ENCODE measurements around the gene USP21. TPM values are rescaled to one million over a fixed set of nuclear protein-coding genes. Genes with fewer than 3 reads are reported as not detected.
A peak's percentile ranks its signal among the peaks of the same experiment; 100 is the strongest.

The USP21 gene
- total and polyA plus RNA-seq, 9 of the 15 experiments (the other 6 are each of a cell fraction or from before 2014, with no cell fraction given), result 4.9 to 52.4 (median 21.6) TPM

- TF ChIP-seq ELF1 (tag; IDR thresholded peaks at IDR 0.05), result peak; percentile 48; the same call in 1 of the 2 replicates
- TF ChIP-seq THRA (IDR thresholded peaks at IDR 0.05), result no peak
- TF ChIP-seq ZNF584 (CRISPR knock-in tag; IDR thresholded peaks at IDR 0.05; ENCODE audit: low read depth), result no peak
- no peak for TF ChIP-seq LCOR (CRISPR knock-in tag; IDR thresholded peaks at IDR 0.05)
Measured at GRCh38 chr1:161119092-161119903, 40.0 kb upstream of the USP21 start (continued).

GRCh38 chr1:161121042-161121650 lies 38.2 kb upstream of the USP21 start:
- Histone ChIP-seq H3K4me3 (no peak overlapping the region), H3K9me3 (replicated peaks; ENCODE audit: control insufficient read depth, insufficient read depth, low read depth, low read length) (no peaks in the 10 kb centered on the region), H3K27ac (ENCODE audit: extremely low read depth, low read depth, low read length) (peak overlapping the region; percentile 2; the same call in 1 of the 3 replicates), H3K36me3 (ENCODE audit: control insufficient read depth, insufficient read depth, low read length) (peaks cover 67% of the 10 kb centered on the region), H3K79me2 (ENCODE audit: control insufficient read depth, insufficient read depth, low read length) (peaks cover 46% of the 10 kb centered on the region), H3K9ac (ENCODE audit: insufficient read depth in 1 of 2, low read depth in 2 of 2, low read length in 2 of 2) (no peak overlapping the region; a peak in 1 of 4 replicates), H3K27me3 (ENCODE audit: control insufficient read depth in 2 of 2, insufficient read depth in 2 of 2, low read length in 2 of 2) (no peaks in the 10 kb centered on the region; a peak in 1 of 5 replicates), H2AFZ (ENCODE audit: low read depth, low read length) (no peak overlapping the region), H3K4me1 (replicated peaks in 1 of 2; ENCODE audit: control insufficient read depth in 2 of 2, insufficient read depth in 2 of 2, low read length in 2 of 2) (peaks cover 24 to 28% of the 10 kb centered on the region in 2 experiments), H3K4me2 (ENCODE audit: insufficient read depth, low read length) (no peak overlapping the region), H3K9me1 (ENCODE audit: control insufficient read depth, insufficient read depth, low read length) (no peaks in the 10 kb centered on the region), H4K20me1 (replicated peaks; ENCODE audit: control insufficient read depth, insufficient read depth, low read length) (peaks cover 3% of the 10 kb centered on the region; the same call in 1 of the 2 replicates)
- ATAC-seq (no peak), FAIRE-seq (no peak), DNase-seq (ENCODE audit: extremely low read depth in 1 of 4, low spot score in 3 of 4) (no peak)
- in situ Hi-C loops (cut with MboI), result no loop called here
- ChIA-PET CTCF (ENCODE audit: low intra/inter-chr PET ratio) (no interaction called here), POLR2A (interaction anchor here (0.5 to 2.5 kb wide), 6 partner anchors 9 to 132 kb away, joined by 3 to 20 read pairs (median 4); partner anchors contain the start of gene DEDD)
- no TSS peak for BruUV-seq (replicated peaks)
- 93% methylated on average over 3 of the region's 3 CpGs for whole genome bisulfite sequencing (ENCODE audit: insufficient coverage, low coverage, missing lambda C conversion rate)
- intact Hi-C loops (cut with micrococcal nuclease), result no loop called here
- TF ChIP-seq RBM39 (optimal IDR thresholded peaks at IDR 0.05; ENCODE audit: low read depth, low read length), result no peak
- TF ChIP-seq EGR1 (conservative IDR thresholded peaks at IDR 0.05), result peak; percentile 43
- TF ChIP-seq SLC30A9 (CRISPR knock-in tag; IDR thresholded peaks at IDR 0.05), result no peak
- TF ChIP-seq NFE2 (IDR thresholded peaks at IDR 0.05; ENCODE audit: low read depth), result no peak
- no peak for TF ChIP-seq TRIM25 (IDR thresholded peaks at IDR 0.05; ENCODE audit: borderline replicate concordance)
- TF ChIP-seq GTF3C2 (IDR thresholded peaks at IDR 0.05; ENCODE audit: borderline replicate concordance, extremely low read depth, insufficient read length), result no peak
- TF ChIP-seq MAFK (IDR thresholded peaks at IDR 0.05; ENCODE audit: low read length), result no peak
- TF ChIP-seq HNRNPUL1 (IDR thresholded peaks at IDR 0.05; ENCODE audit: low read length), result no peak
